Activated naive CD8-positive, alpha-beta T cell treated with anti-CD3 and anti-CD28 coated beads, Interleukin-2, amount 50 U/mL, for 24 hours (primary cell): ENCODE measurements around the gene HGD.
A peak's percentile ranks its signal among the peaks of the same experiment; 100 is the strongest.

Experiments used
- ATAC-seq: fragments of 150-1000 bp; cut with Tn5 transposase; one replicate; pipeline ENCODE4 v1.10.0; 2021
- DNase-seq: peaks from one replicate; pipeline ENCODE4 v3.0.0; 2021
- H3K27ac Mint-ChIP-seq: one replicate; pipeline ENCODE4 v1.8.0; 2021; ENCODE audit warnings: mild to moderate bottlenecking, mixed read lengths
- H3K27me3 Mint-ChIP-seq: one replicate; pipeline ENCODE4 v1.8.0; 2021; ENCODE audit warnings: mixed read lengths
- H3K36me3 Mint-ChIP-seq: one replicate; pipeline ENCODE4 v1.8.0; 2021; ENCODE audit warnings: low read depth, mixed read lengths
- H3K4me1 Mint-ChIP-seq: one replicate; pipeline ENCODE4 v1.8.0; 2021; ENCODE audit warnings: mixed read lengths
- H3K4me3 Mint-ChIP-seq: one replicate; pipeline ENCODE4 v1.8.0; 2021; ENCODE audit warnings: mild to moderate bottlenecking, moderate library complexity, mixed read lengths
- H3K9me3 Mint-ChIP-seq: one replicate; pipeline ENCODE4 v1.8.0; 2021; ENCODE audit warnings: mixed read lengths

HGD gene

DNA sequence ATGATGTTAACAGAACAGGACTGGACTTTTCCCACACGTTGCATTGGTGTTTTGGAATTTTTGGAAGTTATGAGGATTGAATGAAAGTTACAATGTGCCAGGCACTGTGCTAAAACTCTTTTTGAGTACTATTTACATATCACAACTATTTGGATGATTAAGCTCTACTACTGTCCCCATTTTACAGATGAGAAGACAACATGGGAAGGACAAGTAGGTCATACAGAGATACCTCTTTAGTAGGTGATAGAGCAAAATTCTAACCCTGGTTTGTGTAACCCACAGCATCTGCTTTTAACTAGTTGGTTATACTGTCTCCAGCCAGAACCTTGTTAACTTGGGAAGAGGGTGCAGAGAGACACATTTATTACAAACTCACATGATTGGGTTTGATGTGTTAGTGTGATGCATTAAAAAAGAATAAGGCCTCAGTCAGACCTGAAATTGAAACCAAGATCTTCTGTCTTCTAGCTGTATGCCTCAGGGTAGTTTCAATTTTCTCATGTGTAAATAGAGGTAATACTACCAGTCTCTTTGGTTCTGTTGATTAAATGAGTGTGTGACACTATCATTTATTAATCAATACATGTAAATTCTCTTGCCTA lies 84.5 kb downstream of the HGD start:
- Mint-ChIP-seq H3K4me1 (peaks cover 9% of the 10 kb centered on the region), H3K36me3 (peaks cover 18% of the 10 kb centered on the region), H3K27me3 (peaks cover 2% of the 10 kb centered on the region), H3K4me3 (peak overlapping the region; percentile 91), H3K9me3 (no peaks in the 10 kb centered on the region), H3K27ac (no peak overlapping the region)
- DNase-seq (no peak), ATAC-seq (peak; percentile 13)

GRCh38 chr3:120596853-120597223 lies 85.2 kb downstream of the HGD start:
- Mint-ChIP-seq H3K27ac (peak overlapping the region; percentile 98), H3K9me3 (no peaks in the 10 kb centered on the region), H3K27me3 (peaks cover 2% of the 10 kb centered on the region), H3K4me3 (peak overlapping the region; percentile 91), H3K4me1 (peaks cover 9% of the 10 kb centered on the region), H3K36me3 (peaks cover 17% of the 10 kb centered on the region)
- DNase-seq (no peak), ATAC-seq (no peak)

GRCh38 chr3:120596116-120596852 lies 85.8 kb downstream of the HGD start, which contains the start of gene NDUFB4:
TSS of gene NDUFB4 (plus strand) at chr3:120596336. CDS start at chr3:120596360, 24 bp downstream.
- Mint-ChIP-seq H3K9me3 (no peaks in the 10 kb centered on the region), H3K27ac (peak within 1 kb of the TSS; percentile 98), H3K36me3 (peaks cover 15% of the 10 kb centered on the region), H3K4me3 (peak within 1 kb of the TSS; percentile 91), H3K4me1 (peaks cover 9% of the 10 kb centered on the region), H3K27me3 (peaks cover 2% of the 10 kb centered on the region)
- DNase-seq (peak; percentile 95), ATAC-seq (peak; percentile 96)

- Mint-ChIP-seq H3K4me1 (peaks cover 9% of the 10 kb centered on the region), H3K27ac (peak overlapping the region; percentile 98), H3K27me3 (peaks cover 2% of the 10 kb centered on the region), H3K4me3 (peak overlapping the region; percentile 91), H3K9me3 (no peaks in the 10 kb centered on the region), H3K36me3 (peaks cover 13% of the 10 kb centered on the region)
- ATAC-seq (no peak), DNase-seq (no peak)
Measured at GRCh38 chr3:120595788-120596115, 86.3 kb downstream of the HGD start.

DNA sequence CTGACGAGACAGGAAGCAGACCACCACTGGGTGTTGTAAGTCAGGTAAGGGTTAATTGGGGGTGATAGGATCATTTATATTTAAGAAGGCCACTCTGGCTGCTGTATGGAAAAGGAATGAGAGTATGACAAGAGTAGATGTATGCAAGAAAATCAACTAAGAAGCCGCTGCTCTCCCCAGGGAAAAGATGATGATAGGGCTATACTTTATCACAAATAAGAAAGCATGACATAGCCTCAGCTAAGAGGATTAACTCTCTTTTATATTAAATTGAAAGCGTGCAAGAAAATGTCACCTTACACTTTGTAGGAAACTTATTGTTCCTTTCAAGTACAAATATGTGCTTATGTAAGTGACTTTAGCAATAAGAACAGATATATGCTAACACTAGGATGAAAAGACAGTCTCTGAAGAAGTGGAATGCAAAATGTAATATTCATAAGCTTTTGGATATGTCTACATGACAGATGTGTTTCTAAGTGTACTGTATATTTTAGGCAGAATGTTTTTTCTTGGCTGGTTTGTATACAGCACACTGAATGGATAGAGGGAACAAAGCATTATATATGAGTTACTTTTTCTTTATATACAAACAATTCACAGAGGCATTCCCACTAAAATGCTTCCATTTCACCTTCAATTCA lies 94.6 kb downstream of the HGD start:
- Mint-ChIP-seq H3K27ac (no peak overlapping the region), H3K27me3 (peaks cover 2% of the 10 kb centered on the region)

More for the DNA sequence above, 94.6 kb downstream of the HGD start:
- no peak overlapping the region for H3K4me3 Mint-ChIP-seq
- ATAC-seq (no peak), DNase-seq (no peak)
- no peaks in the 10 kb centered on the region for H3K9me3 Mint-ChIP-seq
- H3K4me1 Mint-ChIP-seq = no peaks in the 10 kb centered on the region
- no peaks in the 10 kb centered on the region for H3K36me3 Mint-ChIP-seq
